GM10248 (cell line): ENCODE data around the gene CEP112.

Experiments used
- CTCF ChIA-PET: fragments of 300-600 bp; sonication (Branson Sonifier 250); formaldehyde crosslinking; extraction: SDS; loops from one replicate; lab custom pipeline; 2021; ENCODE audit warnings: antibody characterized with exemption; lab: Yijun Ruan, JAX
- POLR2A ChIA-PET: fragments of 350-650 bp; sonication (Branson Sonifier 250); formaldehyde crosslinking; extraction: SDS; loops from one replicate; lab custom pipeline; 2020; ENCODE audit warnings: antibody characterized with exemption; lab: Yijun Ruan, JAX
- DNase-seq: peaks from one replicate; pipeline ENCODE4 v3.0.0; 2012; ENCODE audit errors: extremely low spot score
- CTCF ChIP-seq: IDR thresholded peaks from 2 replicates; pipeline ENCODE4 v1.5.1; 2012; ENCODE audit warnings: mild to moderate bottlenecking, low read depth; ENCODE audit errors: extremely low read depth, missing control alignments, control extremely low read depth

CEP112 gene

GRCh38 chr17:65867014-65867413 lies 324.9 kb downstream of the CEP112 start:
- TF ChIP-seq CTCF: no peak
- ChIA-PET CTCF (no interaction called here), POLR2A (no interaction called here)
- DNase-seq: no peak

GRCh38 chr17:65865715-65866425 lies 326.1 kb downstream of the CEP112 start:
- no peak for TF ChIP-seq CTCF
- CTCF ChIA-PET: no interaction called here

GRCh38 chr17:65864394-65864793 lies 327.5 kb downstream of the CEP112 start:
- no peak for DNase-seq
- TF ChIP-seq CTCF: no peak
- POLR2A ChIA-PET: no interaction called here
- CTCF ChIA-PET: no interaction called here

More at GRCh38 chr17:65865715-65866425, 326.1 kb downstream of the CEP112 start:
- no peak for DNase-seq
- POLR2A ChIA-PET: no interaction called here

GRCh38 chr17:65857718-65858117 lies 334.2 kb downstream of the CEP112 start:
- TF ChIP-seq CTCF: no peak
- POLR2A ChIA-PET: no interaction called here
- DNase-seq: no peak
- CTCF ChIA-PET: no interaction called here

- CTCF ChIA-PET: no interaction called here
- POLR2A ChIA-PET: no interaction called here
- TF ChIP-seq CTCF: no peak
- no peak for DNase-seq
Measured at GRCh38 chr17:65856865-65857264, 335.1 kb downstream of the CEP112 start.

GRCh38 chr17:65855675-65856074 lies 336.3 kb downstream of the CEP112 start:
- CTCF ChIA-PET: no interaction called here
- DNase-seq: no peak
- TF ChIP-seq CTCF: no peak
- POLR2A ChIA-PET: no interaction called here
